GM18517 (cell line): ENCODE results near the gene TMEM255A.
"Not testable (repeated sequence)": the region's sequence is repeated elsewhere in the genome, so short reads cannot be mapped to it uniquely, and the experiment has no call there.

Source experiments
- ATAC-seq: cut with Tn5 transposase; IDR thresholded peaks from one replicate; pipeline ENCODE4 v1.9.1; 2021; ENCODE audit warnings: mild to moderate bottlenecking, moderate library complexity; ENCODE audit not compliant: unreplicated experiment

The TMEM255A gene

GRCh38 chrX:120310861-120311726, at the start of gene TMEM255A:
TMEM255A (minus strand) TSS chrX:120311461; CDS start chrX:120311309, 152 bp downstream.
- no peak for ATAC-seq

- no peak for ATAC-seq
These were observed 47.6 kb upstream of the TMEM255A start for GRCh38 chrX:120358737-120359456.

- no peak for ATAC-seq
These were observed 45.9 kb upstream of the TMEM255A start for GRCh38 chrX:120357186-120357585.

- no peak for ATAC-seq
These were observed 44.8 kb upstream of the TMEM255A start for GRCh38 chrX:120356084-120356483.

GRCh38 chrX:120350450-120351138, 39.3 kb upstream of the TMEM255A start:
- ATAC-seq = no peak

- ATAC-seq = not testable (repeated sequence)
These were observed 33.3 kb upstream of the TMEM255A start for GRCh38 chrX:120344566-120344965.

GRCh38 chrX:120336899-120337298, 25.6 kb upstream of the TMEM255A start:
- ATAC-seq = no peak

- ATAC-seq = no peak
These were observed 24.0 kb upstream of the TMEM255A start for GRCh38 chrX:120335289-120335688.

- ATAC-seq = no peak
These were observed 23.3 kb upstream of the TMEM255A start for GRCh38 chrX:120334603-120335002.

GRCh38 chrX:120334151-120334550, 22.9 kb upstream of the TMEM255A start:
- no peak for ATAC-seq

GRCh38 chrX:120332394-120332793, 21.1 kb upstream of the TMEM255A start:
- no peak for ATAC-seq

GRCh38 chrX:120331116-120331515, 19.9 kb upstream of the TMEM255A start:
- no peak for ATAC-seq

- no peak for ATAC-seq
These were observed 10.4 kb upstream of the TMEM255A start for GRCh38 chrX:120321520-120322281.

GRCh38 chrX:120318411-120318810, 7.2 kb upstream of the TMEM255A start:
- ATAC-seq = no peak

GRCh38 chrX:120316587-120317283, 5.5 kb upstream of the TMEM255A start:
- no peak for ATAC-seq

GRCh38 chrX:120315776-120316175, 4.5 kb upstream of the TMEM255A start:
- ATAC-seq = no peak

GRCh38 chrX:120311727-120312063, 434 bp upstream of the TMEM255A start:
- ATAC-seq = no peak

GRCh38 chrX:120309873-120310705, 1.2 kb downstream of the TMEM255A start:
- ATAC-seq = no peak
